GM10266 (cell line): ENCODE measurements around the gene OXNAD1.

Experiments
- DNase-seq: peaks from one replicate; pipeline ENCODE4 v3.0.0; 2012; ENCODE audit errors: extremely low spot score
- CTCF ChIP-seq: IDR thresholded peaks from 2 replicates; pipeline ENCODE4 v1.5.1; 2012; ENCODE audit warnings: mild to moderate bottlenecking, low read depth; ENCODE audit not compliant: control insufficient read depth, insufficient read depth; ENCODE audit errors: missing control alignments

OXNAD1 gene

GRCh38 chr3:16313886-16314645 lies 49.1 kb downstream of the OXNAD1 start:
- TF ChIP-seq CTCF: no peak
- DNase-seq: no peak

GRCh38 chr3:16315623-16316022 lies 50.6 kb downstream of the OXNAD1 start:
- no peak for DNase-seq
- no peak for TF ChIP-seq CTCF

- DNase-seq: no peak
- TF ChIP-seq CTCF: no peak
These were observed 51.4 kb downstream of the OXNAD1 start for GRCh38 chr3:16316396-16316795.

DNA sequence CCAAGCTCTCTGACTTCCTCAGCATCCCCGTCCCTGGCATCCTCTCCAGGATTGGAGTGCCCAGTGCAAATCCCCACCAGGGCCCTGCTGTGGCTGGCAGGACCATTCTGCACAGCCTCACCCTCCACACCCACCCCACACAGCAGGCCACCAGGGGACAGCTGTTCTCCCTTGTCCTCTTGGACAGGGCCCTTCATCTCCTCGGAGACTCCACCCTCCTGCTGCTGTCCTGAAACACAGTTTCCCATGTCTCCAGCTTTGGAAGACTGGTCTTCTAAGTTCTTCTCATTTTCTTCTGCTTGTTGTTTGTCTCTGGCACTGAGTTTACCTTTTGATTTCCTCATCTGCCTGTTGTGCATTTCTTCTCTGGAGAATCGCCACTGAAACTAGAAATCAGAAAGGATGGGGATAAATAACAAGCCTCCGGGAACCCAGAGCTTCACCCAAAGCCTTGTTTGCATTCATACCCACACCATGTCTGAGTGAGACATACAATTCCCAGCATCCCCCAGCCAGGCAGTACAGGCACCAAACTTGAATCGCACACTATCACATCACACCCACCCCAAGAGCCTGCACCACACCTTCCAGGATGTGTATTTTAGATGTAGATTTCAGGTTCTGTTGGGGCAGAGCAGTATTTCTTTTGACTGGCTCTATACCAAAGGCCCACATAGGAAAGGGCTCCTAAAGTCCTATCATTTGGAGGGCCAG lies 52.0 kb downstream of the OXNAD1 start:
- DNase-seq: no peak
- TF ChIP-seq CTCF: no peak

DNA sequence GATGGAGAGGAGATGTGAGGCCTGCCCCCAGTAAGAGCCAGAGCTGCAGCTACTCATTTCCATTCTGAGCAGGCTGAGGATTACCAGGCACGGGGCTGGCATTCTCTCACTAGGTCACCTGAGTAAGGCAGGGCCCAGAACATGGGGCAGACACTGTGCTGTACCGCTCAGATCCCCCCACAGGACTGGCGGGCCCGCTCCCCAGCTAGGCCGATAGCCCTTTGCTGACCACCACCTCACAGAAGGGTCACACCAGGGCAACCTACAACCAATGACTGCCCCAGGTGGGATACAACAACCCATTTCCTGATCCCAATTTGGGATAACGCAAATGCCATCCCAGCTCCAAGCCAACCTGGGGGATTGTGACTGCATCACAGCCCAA lies 52.5 kb downstream of the OXNAD1 start:
- no peak for DNase-seq
- TF ChIP-seq CTCF: no peak

GRCh38 chr3:16318176-16318575 lies 53.2 kb downstream of the OXNAD1 start:
- TF ChIP-seq CTCF: no peak
- no peak for DNase-seq

DNA sequence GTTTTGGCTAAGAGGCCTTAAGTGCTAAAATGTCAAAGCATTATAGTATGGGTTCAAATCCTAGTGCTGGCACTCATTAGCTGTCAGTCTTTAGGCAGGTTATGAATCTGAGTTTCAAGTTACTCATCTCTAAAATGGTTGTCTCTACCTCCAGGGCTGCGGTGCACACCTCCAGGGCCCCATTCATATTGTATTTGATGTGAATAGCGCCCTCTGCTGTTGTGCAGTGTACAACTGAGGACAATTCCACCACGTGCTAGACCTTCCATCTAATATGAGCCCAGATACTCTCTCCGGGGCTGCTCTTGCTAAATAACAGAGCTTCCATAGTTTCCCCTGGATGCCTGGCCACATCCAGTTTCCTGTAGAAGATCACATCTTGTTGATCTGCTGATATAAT lies 54.3 kb downstream of the OXNAD1 start:
- peak; percentile 46 for TF ChIP-seq CTCF
- DNase-seq: no peak
